Stimulated activated CD8-positive, alpha-beta memory T cell treated with anti-CD3 and anti-CD28 coated beads, Interleukin-4, amount 100 ng/mL, for 4 hours (primary cell): Measurements from ENCODE around the gene ZNF343.
"Not testable (repeated sequence)": the region's sequence is repeated elsewhere in the genome, so short reads cannot be mapped to it uniquely, and the experiment has no call there.

Experiments used
- DNase-seq, 2 donors: peaks; one replicate each; pipeline ENCODE4 v3.0.0-alpha.2; 2020; ENCODE audit warnings: low read depth in 2 of 2, low spot score in 1 of 2

The ZNF343 gene

DNA sequence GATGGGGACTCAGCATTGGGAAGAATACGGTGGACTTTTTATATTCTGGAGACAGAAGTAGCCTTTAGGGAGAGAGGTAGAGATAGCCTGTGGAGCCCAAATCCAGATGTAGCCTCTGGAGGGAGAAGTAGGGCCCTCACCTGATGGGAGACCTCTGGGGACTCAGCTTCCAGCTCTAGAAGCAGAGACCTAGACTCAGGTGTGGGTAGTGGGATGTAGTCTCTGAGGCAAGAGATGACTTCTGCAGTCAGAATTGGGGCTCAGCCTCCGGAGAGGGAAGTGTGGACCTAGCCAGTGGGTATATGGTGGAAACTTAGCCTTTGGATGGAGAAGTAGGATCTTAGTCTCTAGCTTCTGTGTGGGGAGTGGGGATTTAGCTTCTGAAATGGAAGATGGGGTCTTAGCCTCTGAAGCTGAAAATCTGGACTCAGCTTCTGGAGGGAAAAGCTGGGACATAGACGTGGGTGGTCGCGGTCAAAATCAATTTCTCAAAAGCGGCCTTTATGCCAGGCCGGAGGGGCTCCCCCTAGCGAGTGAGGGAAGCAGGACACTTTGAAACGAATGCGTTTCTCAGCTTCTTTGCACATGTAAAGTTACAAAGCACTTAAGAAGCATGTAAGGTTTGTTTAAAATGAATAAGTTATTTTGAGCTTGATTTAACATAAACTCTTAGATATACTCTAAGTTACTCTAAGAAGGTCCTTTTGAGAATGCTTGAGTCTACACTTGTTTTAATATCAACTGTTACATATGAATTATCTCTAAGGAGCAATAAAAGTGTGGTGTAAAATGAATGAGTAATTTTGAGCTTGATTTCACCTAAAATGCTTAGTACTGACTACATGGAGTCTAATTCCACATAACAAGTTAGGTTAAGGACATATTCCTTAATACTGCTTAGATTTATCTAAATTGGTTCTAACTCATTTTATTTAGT is 12.9 kb upstream of the ZNF343 start:
- DNase-seq, result no peak

DNA sequence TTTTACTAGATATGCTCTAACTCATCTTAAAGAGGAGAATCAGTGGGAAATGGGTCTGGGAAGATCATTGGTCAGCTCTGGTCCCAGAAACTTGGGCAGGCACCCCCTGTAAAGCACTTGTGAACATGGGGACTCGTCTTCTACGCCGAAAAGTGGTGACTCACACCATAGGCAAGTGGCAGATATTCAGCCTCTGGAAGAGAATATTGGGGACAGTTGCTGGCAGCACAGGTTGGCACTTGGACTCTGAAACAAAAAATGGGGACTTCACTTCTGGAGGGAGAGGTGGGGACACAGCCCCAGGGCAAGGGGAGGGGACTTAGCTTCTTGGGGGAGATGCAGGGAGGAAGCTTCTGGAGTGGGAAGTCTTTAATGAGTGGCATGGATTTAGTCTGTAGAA is 11.9 kb upstream of the ZNF343 start:
- no peak for DNase-seq

DNA sequence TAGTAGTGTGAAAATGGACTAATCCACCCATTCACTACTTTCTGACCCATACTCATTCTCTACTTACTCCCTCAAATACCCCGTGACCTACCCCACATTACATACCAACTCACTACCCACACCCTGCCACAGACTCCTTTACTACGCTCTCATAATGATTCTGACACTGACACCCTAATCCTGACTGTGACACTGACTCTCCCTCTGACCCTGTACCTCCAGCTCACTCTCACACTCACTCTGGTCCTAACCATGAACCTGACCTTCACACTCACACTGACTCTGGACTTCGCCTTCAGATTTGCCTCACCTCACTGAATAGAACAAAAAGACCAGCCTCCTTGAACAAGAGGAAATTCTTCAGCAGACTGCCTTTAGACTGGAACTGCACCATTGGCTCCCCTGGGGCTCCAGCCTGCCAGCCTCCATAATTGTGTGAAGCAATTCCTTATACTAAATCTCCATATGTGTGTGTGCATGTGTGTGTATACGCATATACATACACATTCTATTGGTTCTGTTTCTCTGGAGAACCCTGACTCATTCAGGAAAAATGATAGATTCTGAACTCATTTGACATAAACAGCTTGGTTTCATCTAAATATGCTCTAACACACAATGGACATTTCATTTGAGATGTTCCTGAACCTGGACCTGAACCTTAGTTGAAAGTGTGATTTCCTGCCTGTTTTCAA is 10.5 kb upstream of the ZNF343 start:
- no peak for DNase-seq

DNA sequence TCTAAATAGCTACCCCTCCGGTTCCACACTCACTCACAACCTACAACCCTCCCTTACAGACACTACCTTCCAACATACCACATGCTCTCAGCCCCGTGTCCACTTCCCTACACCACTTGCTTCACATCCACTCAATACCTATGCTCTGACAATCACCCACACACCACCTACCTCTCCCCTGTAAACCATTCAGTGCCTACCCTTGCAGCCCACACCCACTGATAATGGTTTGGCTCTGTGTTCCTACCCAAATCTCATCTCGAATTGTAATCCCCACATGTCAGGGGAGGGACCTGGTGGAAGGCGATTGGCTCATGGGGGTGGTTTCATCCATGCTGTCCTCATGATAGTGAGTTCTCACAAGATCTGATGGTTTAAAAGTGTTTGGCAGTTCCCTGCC is 9.8 kb upstream of the ZNF343 start:
- DNase-seq, result no peak

DNA sequence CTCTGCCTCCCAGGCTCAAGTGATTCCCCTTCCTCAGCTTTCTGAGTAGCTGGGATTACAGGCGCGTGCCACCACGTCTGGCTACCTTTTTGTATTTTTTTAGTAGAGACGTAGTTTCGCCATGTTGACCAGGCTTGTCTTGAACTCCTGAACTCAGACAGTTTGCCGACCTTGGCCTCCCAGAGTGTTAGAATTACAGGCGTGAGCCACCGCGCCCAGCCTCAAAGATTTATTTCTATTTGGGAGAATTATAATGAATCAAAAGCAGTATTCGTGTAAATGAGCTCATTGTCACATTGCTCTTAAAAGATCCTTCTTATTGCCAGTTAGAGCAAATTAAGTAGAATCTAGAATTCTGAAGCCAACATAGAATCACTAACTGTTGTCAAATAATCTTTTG is 9.4 kb upstream of the ZNF343 start:
- DNase-seq, result no peak

DNA sequence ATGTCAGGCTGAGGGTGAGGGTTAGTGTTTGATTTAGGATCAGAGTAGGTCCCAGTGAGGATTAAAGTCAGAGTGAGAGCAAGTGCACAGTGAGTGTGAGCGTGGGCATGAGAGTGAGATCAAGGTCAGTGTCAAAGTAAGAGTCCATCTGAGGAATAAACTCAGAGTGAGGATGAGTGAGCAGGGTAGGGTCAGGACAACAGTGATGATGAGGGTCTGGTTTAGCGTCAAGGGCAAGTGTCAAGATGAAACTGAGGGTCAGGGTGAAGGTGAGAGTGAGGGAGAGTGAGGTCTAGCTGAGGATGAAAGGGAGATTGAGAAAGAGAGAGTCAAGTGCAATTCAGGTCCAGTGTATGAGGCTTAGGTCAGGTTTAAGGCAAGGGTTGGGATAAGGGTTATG is 7.7 kb upstream of the ZNF343 start:
- DNase-seq, result no peak

DNA sequence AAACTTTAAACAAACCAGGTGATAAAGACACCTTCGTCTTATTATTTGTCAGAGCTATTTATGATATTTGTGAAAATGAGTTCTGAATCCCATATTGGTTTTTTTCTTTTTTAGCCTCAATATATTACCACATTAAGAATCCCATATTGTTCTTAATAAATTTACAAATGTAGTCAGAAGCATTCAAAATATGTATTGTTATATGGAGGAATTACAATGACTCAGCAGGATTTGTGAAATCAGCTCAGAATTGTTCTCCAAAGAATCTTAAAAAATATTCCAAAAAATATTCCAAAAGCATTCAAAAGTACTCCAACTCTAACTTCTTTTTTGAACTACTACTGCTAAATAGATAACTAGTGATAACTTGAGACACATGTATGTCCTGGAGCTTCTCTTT is 6.5 kb upstream of the ZNF343 start:
- DNase-seq, result no peak

DNA sequence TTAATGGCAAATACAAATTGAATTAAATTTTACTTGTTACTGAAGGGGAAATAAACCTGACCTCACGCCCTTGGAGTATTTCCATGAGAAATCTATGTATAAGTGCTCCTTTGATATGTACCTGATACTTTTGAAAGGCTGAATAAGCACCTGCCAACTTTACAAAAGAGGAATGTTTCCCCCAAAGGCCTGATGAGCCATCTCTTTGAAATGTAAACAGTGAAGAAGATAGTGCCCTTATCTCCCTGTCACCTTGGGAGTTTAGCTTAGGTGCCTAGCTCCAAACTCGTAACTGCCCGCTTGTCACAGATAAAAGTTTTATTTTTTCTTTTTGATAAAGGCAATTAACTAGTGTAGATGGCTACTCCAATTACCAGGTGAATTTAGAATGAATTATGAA is 1.1 kb upstream of the ZNF343 start:
- DNase-seq, result no peak

DNA sequence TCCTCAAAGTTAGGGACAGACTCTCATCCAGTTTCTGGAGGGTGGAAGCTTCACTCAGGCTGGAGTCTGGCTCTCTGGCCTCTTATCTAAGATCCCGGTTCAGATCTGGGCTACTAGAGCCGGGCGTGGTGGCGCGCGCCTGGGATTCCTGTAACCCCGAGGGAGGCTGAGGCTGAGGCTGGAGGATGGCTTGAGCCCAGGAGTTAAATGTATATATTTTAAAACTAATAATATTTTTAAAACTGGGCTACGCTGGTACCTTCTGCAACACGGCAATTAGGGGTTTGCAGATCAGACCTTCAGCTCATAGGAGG is 710 bp upstream of the ZNF343 start:
- no peak for DNase-seq

DNA sequence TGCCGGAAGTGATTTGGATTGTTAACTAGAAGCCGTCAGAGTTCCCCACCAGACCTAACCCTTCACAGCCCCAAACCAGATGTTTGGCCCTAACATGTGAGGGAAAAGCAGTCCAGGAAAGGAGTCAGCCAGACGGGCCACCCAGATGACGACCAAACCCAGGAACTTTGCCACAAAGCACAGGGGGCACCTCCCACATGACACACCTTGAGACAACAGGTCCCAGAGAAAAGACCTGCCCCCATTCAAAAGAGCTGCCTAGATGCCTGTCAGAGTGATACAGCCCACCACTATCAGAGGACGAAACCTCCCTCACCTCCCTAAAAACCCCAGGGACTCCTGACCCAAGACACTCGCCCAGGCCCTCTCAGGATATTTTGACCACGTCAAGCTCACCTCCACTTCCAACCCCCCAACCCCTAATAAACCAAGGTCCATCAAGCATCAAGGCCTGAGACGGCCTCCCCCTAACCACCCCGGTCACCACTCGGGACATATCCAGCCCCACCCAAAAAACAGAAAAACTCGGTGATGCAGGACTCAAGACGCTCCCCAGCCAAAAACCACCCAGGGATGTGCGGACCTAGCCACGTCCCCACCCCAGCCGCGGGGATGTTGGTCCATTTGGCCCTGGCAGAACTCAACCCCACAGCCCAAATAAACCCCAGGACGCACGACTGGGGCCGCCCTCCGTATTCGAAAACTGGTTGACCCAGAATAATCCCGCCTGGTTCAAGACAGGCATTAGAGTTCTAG is 662 bp downstream of the ZNF343 start:
- no peak for DNase-seq

DNA sequence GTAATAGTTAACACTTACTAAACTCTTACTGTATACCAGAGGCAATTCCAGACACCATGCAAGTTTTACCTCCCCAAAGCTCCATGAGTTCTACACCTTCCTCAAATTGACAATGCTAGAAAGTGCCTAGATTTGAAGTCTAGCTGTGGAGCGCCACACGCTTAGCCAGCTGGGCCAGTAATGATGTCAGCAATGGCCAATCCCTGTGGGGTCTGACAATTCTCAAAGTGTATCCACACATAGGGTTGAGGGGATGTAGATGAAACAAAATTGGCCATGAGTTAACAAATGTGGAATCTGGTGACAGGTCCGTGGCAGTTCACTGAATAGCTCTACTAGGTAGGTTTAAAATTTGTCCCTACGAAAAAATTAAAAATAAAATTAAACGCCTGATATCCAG is 1.3 kb downstream of the ZNF343 start:
- DNase-seq, result no peak

DNA sequence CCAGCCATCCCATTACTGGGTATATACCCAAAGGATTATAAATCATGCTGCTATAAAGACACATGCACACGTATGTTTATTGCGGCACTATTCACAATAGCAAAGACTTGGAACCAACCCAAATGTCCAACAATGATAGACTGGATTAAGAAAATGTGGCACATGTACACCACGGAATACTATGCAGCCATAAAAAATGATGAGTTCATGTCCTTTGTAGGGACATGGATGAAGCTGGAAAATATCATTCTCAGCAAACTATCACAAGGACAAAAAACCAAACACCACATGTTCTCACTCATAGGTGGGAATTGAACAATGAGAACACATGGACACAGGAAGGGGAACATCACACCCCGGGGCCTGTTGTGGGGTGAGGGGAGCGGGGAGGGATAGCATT is 2.3 kb downstream of the ZNF343 start:
- not testable (repeated sequence) for DNase-seq

DNA sequence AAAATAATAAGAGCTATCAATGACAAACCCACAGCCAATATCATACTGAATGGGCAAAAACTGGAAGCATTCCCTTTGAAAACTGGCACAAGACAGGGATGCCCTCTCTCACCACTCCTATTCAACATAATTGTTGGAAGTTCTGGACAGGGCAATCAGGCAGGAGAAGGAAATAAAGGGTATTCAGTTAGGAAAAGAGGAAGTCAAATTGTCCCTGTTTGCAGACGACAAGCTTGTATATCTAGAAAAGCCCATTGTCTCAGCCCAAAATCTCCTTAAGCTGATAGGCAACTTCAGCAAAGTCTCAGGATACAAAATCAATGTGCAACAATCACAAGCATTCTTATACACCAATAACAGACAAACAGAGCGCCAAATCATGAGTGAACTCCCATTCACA is 3.9 kb downstream of the ZNF343 start:
- not testable (repeated sequence) for DNase-seq

DNA sequence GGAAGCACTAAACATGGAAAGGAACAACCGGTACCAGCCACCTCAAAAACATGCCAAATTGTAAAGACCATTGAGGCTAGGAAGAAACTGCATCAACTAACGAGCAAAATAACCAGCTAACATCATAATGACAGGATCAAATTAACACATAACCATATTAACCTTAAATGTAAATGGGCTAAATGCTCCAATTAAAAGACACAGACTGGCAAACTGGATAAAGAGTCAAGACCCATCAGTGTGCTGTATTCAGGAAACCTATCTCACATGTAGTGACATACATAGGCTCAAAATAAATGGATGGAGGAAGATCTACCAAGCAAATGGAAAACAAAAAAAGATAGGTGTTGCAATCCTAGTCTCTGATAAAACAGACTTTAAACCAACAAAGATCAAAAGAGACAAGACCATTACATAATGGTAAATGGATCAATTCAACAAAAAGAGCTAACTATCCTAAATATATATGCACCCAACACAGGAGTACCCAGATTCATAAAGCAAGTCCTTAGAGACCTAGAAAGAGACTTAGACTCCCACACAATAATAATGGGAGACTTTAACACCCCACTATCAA is 5.8 kb downstream of the ZNF343 start:
- DNase-seq, result not testable (repeated sequence)

DNA sequence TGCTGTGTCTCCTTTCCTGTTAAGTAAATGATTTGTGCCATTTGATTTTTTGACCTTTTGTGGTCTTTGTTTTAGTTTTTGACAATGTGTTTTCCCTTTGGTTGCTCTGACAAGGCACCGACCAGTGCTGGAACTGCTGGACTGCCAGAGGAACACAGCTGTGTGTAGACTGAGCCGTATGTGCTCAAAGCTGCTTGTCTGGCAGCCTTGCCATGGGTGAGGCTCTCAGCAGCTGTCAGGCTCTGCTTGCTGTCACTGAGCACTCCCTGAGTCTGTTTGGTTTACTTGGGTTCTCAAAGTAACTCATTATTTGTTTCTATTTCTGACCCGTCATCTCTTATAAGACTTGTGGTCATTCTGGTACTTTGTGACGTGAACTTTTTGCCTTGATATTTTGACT is 23.1 kb downstream of the ZNF343 start:
- DNase-seq, result no peak

DNA sequence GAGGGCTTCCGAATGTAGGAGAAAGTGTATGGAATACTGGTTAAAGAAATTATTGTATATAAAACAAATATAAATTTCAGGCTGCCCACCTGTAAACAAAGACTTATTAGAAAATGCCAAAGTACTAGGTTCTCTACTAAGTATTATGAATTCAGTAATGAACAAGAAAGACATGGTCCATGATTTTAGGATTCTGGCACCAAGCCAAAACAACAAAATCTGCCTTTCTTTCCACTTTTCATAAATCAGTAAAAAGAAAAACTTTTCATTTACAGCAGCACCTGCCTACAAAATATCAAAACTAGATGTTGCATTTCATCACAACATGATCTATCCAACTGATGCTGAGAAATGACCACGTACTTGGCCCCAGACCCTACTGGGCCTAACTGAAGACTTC is 23.6 kb downstream of the ZNF343 start:
- DNase-seq, result no peak

DNA sequence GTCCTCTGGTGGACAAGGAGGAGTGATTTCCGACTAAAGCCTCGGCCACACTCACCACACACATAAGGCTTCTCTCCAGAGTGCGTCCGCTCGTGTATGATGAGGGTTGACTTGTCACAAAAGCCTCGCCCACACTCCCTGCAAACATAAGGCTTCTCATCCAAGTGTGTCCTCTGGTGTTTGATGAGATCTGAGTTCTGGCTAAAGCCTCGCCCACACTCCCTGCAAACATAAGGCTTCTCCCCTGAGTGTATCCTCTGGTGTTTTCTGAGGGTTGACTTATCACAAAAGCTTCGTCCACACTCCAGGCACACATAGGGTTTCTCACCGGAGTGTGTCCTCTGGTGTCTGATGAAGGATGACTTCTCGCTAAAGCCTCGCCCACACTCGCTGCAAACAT is 25.2 kb downstream of the ZNF343 start:
- no peak for DNase-seq

DNA sequence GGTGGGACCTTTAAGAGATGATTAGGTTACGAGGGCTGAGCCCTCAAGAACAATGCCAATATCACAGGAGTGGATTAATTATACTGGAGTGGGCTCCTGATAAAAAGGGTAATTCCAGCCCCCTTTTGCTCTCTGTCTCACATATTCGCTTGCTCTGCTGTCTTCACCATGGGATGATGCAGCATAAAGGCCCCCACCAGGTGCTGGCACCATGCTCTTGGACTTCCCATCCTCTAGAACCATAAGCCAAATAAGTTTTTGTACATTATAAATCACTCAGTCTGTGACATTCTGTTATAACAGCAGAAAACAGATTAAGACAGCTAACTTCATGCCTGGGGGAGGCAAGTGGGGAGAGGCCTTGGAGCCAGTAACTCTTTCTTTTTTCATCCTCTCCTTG is 28.3 kb downstream of the ZNF343 start:
- no peak for DNase-seq

DNA sequence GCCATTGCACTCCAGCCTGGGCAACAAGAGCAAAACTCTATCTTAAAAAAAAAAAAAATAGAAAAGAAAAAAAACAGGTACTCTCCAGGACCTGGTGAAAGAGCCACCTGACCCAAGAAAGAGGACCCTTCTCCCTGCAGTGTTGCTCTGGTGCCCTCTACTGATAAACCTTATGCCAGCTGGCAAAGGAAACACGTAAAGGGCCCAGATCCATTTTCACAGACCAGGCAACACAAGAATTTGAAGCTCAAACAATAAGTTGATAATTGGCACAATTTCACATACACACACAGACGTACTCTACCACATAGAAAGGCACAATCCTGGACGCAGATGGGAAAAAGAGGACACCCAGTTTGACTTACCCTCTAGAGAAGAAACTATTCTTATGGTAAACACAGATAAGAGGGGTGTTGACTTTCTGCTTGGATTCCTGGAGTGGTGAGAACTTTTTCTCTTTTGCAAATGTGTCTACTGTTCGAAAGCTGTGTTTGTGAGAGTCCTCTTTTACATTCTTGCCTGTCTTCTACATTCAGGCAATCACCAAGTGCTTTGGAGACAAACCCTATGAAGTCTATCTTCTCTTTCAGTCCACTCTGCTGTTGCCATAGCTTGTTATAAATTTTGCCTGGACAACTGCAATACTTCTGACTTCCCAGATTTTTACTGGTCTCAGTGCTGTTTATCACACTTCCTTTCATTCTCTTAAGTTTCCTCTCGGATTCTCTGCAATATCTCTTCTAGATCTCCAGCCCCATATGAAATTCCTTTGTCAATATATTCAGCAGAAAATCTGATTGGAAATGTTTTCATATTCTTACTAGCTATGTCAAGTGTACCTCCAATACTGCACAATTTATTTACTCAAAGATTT is 31.7 kb downstream of the ZNF343 start:
- DNase-seq, result no peak

DNA sequence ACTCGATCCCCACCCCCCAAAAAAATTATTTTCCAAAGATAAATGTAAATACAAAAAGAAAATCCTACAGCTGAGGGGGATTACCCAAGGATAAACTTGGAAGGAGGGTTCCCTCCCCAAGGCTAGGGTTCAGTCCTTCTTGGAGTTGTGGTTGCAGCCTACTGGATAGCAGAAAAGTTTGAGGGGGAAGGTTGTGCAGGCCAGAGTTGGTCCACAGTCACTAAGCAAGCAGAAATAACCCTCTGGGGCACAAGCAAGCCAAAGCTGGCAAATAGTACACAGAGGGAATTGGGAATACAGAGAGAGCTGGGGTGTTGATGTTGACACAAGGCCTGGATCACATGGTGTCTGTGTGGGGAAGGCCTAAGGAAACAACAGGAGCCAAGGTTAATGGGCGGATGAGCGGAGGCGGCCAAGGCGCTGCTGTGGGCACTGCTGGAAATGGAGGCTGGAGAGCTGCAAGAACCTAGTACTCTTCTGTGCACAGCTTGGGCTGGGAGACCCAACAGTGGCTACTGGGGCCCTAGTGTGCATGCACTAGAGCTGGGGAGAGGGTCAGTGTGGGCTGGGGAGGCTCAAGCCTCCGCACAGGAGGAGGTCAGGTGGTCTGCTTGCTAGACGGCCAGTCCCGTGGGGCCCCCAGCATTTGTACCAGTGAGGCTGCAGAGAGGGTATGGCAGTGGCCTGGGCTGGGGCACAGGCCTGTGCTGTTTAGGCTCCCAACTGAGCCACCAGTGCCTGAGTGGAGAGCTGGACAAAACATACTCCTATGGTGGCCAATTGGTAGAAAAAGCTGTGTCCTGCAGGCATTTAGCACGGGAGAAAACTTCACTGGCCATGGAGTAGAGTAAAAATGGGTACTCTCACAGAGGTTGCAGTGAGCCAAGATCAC is 32.6 kb downstream of the ZNF343 start:
- no peak for DNase-seq
